ENCODE results near the gene KLHDC10. TPM values are rescaled to one million over a fixed set of nuclear protein-coding genes. Genes with fewer than 3 reads are reported as not detected.
A peak's percentile ranks its signal among the peaks of the same experiment; 100 is the strongest.

The KLHDC10 gene
- total RNA-seq, 1 donor from 2014 or later, result 26.6 TPM

GRCh38 chr7:130143334-130143732 lies 73.0 kb downstream of the KLHDC10 start:
- H3K27ac Mint-ChIP-seq, result peak overlapping the region; percentile 87
- H4K20me1 ChIP-seq (ENCODE audit: low read depth), result no peaks in the 10 kb centered on the region
- peaks cover 25% of the 10 kb centered on the region for H3K4me1 ChIP-seq
- no peak overlapping the region for H2AFZ ChIP-seq (replicated peaks)
- H3K27me3 ChIP-seq, result no peaks in the 10 kb centered on the region
- TF ChIP-seq EZH2 (IDR thresholded peaks at IDR 0.05) (no peak), EZH2phosphoT487 (IDR thresholded peaks at IDR 0.05) (no peak)
- TF ChIP-seq, protein P1, sequence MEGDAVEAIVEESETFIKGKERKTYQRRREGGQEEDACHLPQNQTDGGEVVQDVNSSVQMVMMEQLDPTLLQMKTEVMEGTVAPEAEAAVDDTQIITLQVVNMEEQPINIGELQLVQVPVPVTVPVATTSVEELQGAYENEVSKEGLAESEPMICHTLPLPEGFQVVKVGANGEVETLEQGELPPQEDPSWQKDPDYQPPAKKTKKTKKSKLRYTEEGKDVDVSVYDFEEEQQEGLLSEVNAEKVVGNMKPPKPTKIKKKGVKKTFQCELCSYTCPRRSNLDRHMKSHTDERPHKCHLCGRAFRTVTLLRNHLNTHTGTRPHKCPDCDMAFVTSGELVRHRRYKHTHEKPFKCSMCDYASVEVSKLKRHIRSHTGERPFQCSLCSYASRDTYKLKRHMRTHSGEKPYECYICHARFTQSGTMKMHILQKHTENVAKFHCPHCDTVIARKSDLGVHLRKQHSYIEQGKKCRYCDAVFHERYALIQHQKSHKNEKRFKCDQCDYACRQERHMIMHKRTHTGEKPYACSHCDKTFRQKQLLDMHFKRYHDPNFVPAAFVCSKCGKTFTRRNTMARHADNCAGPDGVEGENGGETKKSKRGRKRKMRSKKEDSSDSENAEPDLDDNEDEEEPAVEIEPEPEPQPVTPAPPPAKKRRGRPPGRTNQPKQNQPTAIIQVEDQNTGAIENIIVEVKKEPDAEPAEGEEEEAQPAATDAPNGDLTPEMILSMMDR (IDR thresholded peaks at IDR 0.05), result no peak
- no peaks in the 10 kb centered on the region for H3K9me3 ChIP-seq (ENCODE audit: low read depth)
- H3K9ac ChIP-seq, result no peak overlapping the region
- H3K36me3 Mint-ChIP-seq, result peaks cover 8% of the 10 kb centered on the region
- H3K9me3 Mint-ChIP-seq, result no peaks in the 10 kb centered on the region
- H3K4me3 ChIP-seq, result no peak overlapping the region
- no peaks in the 10 kb centered on the region for H3K79me2 ChIP-seq (ENCODE audit: low read depth)
- DNase-seq (ENCODE audit: low spot score), result no peak
- no peak overlapping the region for H3K27ac ChIP-seq
- peaks cover 30% of the 10 kb centered on the region for H3F3A ChIP-seq (ENCODE audit: low read depth)
- no peak overlapping the region for H3K4me2 ChIP-seq
- H3K27me3 Mint-ChIP-seq (ENCODE audit: insufficient read depth, low read depth), result peaks cover 13% of the 10 kb centered on the region
- H3K4me1 Mint-ChIP-seq, result peaks cover 49% of the 10 kb centered on the region
- no peaks in the 10 kb centered on the region for H3K36me3 ChIP-seq
- no peak overlapping the region for H3K4me3 Mint-ChIP-seq

DNA sequence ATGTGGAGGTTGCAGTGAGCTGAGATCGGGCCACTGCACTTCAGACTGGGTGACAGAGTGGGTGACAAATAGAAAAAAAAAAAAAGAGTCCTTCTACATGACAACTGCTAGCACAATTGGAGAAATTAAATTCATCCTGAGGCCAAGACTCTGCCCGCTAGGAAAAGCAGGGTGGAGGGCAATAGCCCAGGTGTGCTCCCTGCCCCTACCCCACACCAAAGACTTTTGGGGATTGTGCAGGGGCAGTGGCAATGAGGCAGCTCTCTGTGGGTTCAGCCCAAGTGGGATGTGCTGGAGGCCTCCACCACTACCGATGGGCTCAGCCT lies 73.6 kb downstream of the KLHDC10 start:
- peaks cover 13% of the 10 kb centered on the region for H3K27me3 Mint-ChIP-seq (ENCODE audit: insufficient read depth, low read depth)
- Histone ChIP-seq H3K79me2 (ENCODE audit: low read depth) (no peaks in the 10 kb centered on the region), H3K27ac (no peak overlapping the region), H3K9me3 (ENCODE audit: low read depth) (no peaks in the 10 kb centered on the region), H2AFZ (replicated peaks) (no peak overlapping the region), H3K4me1 (peaks cover 25% of the 10 kb centered on the region), H3K27me3 (no peaks in the 10 kb centered on the region), H4K20me1 (ENCODE audit: low read depth) (no peaks in the 10 kb centered on the region), H3K4me3 (no peak overlapping the region), H3K36me3 (no peaks in the 10 kb centered on the region), H3K9ac (no peak overlapping the region), H3F3A (ENCODE audit: low read depth) (peaks cover 29% of the 10 kb centered on the region), H3K4me2 (no peak overlapping the region)
- TF ChIP-seq, protein P1 (IDR thresholded peaks at IDR 0.05), result no peak
- TF ChIP-seq EZH2 (IDR thresholded peaks at IDR 0.05), result no peak
- TF ChIP-seq EZH2phosphoT487 (IDR thresholded peaks at IDR 0.05), result no peak
- H3K4me1 Mint-ChIP-seq, result peaks cover 49% of the 10 kb centered on the region
- DNase-seq (ENCODE audit: low spot score), result no peak
- no peak overlapping the region for H3K27ac Mint-ChIP-seq
- peaks cover 6% of the 10 kb centered on the region for H3K36me3 Mint-ChIP-seq
- H3K9me3 Mint-ChIP-seq, result no peaks in the 10 kb centered on the region
- H3K4me3 Mint-ChIP-seq, result no peak overlapping the region

- no peak for TF ChIP-seq EZH2 (IDR thresholded peaks at IDR 0.05)
- TF ChIP-seq, protein P1 (IDR thresholded peaks at IDR 0.05), result no peak
- no peak for TF ChIP-seq EZH2phosphoT487 (IDR thresholded peaks at IDR 0.05)
- Histone ChIP-seq H3K4me1 (peaks cover 25% of the 10 kb centered on the region), H4K20me1 (ENCODE audit: low read depth) (no peaks in the 10 kb centered on the region), H3K79me2 (ENCODE audit: low read depth) (no peaks in the 10 kb centered on the region), H3K36me3 (no peaks in the 10 kb centered on the region), H3K4me3 (no peak overlapping the region), H3K9me3 (ENCODE audit: low read depth) (no peaks in the 10 kb centered on the region), H3K27me3 (no peaks in the 10 kb centered on the region), H3K27ac (no peak overlapping the region), H3K4me2 (no peak overlapping the region), H2AFZ (replicated peaks) (no peak overlapping the region), H3K9ac (no peak overlapping the region), H3F3A (ENCODE audit: low read depth) (peaks cover 24% of the 10 kb centered on the region)
- no peaks in the 10 kb centered on the region for H3K9me3 Mint-ChIP-seq
- DNase-seq (ENCODE audit: low spot score), result no peak
- peaks cover under 1% of the 10 kb centered on the region for H3K36me3 Mint-ChIP-seq
- H3K27ac Mint-ChIP-seq, result peak overlapping the region; percentile 60
- H3K27me3 Mint-ChIP-seq (ENCODE audit: insufficient read depth, low read depth), result peaks cover 14% of the 10 kb centered on the region
- H3K4me1 Mint-ChIP-seq, result peaks cover 45% of the 10 kb centered on the region
- H3K4me3 Mint-ChIP-seq, result no peak overlapping the region
Measured at GRCh38 chr7:130144312-130145171, 74.2 kb downstream of the KLHDC10 start.
